ENCODE results near the gene DFFA. TPM values are rescaled to one million over a fixed set of nuclear protein-coding genes. Genes with fewer than 3 reads are reported as not detected.

DFFA gene
- total and polyA plus RNA-seq, 9 of the 15 experiments (the other 6 are each of a cell fraction or from before 2014, with no cell fraction given) = 39.6 to 74.8 (median 59.2) TPM

DNA sequence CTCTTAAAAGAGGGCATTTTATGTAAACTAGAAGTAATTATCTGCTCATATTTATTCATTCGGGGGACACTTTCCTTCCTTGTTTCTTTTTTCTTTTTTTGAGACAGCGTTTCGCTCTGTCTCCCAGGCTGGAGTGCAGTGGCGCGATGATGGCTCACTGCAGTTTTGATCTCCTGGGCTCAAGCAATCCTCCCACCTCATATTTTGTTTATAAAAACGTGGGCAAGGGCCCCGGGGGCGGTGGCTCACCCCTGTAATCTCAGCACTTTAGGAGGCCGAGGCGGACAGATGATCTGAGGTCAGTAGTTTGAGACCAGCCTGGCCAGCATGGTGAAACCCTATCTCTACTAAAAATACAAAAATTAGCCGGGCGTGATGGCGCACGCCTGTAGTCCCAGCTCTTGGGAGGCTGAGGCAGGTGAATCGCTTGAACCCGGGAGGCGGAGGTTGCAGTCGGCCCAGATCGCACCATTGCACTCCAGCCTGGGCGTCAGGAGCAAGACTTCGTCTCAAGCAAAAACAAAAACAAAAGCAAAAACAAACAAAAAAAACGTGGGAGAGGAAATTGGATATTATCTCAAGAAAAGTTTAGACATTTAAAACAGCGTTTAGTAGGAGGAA is 926 bp upstream of the DFFA start (continued):
- TF ChIP-seq, protein P1, sequence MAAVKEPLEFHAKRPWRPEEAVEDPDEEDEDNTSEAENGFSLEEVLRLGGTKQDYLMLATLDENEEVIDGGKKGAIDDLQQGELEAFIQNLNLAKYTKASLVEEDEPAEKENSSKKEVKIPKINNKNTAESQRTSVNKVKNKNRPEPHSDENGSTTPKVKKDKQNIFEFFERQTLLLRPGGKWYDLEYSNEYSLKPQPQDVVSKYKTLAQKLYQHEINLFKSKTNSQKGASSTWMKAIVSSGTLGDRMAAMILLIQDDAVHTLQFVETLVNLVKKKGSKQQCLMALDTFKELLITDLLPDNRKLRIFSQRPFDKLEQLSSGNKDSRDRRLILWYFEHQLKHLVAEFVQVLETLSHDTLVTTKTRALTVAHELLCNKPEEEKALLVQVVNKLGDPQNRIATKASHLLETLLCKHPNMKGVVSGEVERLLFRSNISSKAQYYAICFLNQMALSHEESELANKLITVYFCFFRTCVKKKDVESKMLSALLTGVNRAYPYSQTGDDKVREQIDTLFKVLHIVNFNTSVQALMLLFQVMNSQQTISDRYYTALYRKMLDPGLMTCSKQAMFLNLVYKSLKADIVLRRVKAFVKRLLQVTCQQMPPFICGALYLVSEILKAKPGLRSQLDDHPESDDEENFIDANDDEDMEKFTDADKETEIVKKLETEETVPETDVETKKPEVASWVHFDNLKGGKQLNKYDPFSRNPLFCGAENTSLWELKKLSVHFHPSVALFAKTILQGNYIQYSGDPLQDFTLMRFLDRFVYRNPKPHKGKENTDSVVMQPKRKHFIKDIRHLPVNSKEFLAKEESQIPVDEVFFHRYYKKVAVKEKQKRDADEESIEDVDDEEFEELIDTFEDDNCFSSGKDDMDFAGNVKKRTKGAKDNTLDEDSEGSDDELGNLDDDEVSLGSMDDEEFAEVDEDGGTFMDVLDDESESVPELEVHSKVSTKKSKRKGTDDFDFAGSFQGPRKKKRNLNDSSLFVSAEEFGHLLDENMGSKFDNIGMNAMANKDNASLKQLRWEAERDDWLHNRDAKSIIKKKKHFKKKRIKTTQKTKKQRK (IDR thresholded peaks at IDR 0.05; ENCODE audit: borderline replicate concordance, low read depth, low read length) = no peak
- TF ChIP-seq SNIP1 (IDR thresholded peaks at IDR 0.05; ENCODE audit: low read depth) (no peak), XRCC3 (IDR thresholded peaks at IDR 0.05) (no peak), NELFE (IDR thresholded peaks at IDR 0.05; ENCODE audit: insufficient read depth, insufficient read length) (no peak), SREBF2 (CRISPR knock-in tag; IDR thresholded peaks at IDR 0.05) (no peak)
- TF ChIP-seq, protein P2, sequence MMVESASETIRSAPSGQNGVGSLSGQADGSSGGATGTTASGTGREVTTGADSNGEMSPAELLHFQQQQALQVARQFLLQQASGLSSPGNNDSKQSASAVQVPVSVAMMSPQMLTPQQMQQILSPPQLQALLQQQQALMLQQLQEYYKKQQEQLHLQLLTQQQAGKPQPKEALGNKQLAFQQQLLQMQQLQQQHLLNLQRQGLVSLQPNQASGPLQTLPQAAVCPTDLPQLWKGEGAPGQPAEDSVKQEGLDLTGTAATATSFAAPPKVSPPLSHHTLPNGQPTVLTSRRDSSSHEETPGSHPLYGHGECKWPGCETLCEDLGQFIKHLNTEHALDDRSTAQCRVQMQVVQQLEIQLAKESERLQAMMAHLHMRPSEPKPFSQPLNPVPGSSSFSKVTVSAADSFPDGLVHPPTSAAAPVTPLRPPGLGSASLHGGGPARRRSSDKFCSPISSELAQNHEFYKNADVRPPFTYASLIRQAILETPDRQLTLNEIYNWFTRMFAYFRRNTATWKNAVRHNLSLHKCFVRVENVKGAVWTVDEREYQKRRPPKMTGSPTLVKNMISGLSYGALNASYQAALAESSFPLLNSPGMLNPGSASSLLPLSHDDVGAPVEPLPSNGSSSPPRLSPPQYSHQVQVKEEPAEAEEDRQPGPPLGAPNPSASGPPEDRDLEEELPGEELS (CRISPR knock-in tag; IDR thresholded peaks at IDR 0.05; ENCODE audit: borderline replicate concordance) = no peak
- TF ChIP-seq, protein P3, sequence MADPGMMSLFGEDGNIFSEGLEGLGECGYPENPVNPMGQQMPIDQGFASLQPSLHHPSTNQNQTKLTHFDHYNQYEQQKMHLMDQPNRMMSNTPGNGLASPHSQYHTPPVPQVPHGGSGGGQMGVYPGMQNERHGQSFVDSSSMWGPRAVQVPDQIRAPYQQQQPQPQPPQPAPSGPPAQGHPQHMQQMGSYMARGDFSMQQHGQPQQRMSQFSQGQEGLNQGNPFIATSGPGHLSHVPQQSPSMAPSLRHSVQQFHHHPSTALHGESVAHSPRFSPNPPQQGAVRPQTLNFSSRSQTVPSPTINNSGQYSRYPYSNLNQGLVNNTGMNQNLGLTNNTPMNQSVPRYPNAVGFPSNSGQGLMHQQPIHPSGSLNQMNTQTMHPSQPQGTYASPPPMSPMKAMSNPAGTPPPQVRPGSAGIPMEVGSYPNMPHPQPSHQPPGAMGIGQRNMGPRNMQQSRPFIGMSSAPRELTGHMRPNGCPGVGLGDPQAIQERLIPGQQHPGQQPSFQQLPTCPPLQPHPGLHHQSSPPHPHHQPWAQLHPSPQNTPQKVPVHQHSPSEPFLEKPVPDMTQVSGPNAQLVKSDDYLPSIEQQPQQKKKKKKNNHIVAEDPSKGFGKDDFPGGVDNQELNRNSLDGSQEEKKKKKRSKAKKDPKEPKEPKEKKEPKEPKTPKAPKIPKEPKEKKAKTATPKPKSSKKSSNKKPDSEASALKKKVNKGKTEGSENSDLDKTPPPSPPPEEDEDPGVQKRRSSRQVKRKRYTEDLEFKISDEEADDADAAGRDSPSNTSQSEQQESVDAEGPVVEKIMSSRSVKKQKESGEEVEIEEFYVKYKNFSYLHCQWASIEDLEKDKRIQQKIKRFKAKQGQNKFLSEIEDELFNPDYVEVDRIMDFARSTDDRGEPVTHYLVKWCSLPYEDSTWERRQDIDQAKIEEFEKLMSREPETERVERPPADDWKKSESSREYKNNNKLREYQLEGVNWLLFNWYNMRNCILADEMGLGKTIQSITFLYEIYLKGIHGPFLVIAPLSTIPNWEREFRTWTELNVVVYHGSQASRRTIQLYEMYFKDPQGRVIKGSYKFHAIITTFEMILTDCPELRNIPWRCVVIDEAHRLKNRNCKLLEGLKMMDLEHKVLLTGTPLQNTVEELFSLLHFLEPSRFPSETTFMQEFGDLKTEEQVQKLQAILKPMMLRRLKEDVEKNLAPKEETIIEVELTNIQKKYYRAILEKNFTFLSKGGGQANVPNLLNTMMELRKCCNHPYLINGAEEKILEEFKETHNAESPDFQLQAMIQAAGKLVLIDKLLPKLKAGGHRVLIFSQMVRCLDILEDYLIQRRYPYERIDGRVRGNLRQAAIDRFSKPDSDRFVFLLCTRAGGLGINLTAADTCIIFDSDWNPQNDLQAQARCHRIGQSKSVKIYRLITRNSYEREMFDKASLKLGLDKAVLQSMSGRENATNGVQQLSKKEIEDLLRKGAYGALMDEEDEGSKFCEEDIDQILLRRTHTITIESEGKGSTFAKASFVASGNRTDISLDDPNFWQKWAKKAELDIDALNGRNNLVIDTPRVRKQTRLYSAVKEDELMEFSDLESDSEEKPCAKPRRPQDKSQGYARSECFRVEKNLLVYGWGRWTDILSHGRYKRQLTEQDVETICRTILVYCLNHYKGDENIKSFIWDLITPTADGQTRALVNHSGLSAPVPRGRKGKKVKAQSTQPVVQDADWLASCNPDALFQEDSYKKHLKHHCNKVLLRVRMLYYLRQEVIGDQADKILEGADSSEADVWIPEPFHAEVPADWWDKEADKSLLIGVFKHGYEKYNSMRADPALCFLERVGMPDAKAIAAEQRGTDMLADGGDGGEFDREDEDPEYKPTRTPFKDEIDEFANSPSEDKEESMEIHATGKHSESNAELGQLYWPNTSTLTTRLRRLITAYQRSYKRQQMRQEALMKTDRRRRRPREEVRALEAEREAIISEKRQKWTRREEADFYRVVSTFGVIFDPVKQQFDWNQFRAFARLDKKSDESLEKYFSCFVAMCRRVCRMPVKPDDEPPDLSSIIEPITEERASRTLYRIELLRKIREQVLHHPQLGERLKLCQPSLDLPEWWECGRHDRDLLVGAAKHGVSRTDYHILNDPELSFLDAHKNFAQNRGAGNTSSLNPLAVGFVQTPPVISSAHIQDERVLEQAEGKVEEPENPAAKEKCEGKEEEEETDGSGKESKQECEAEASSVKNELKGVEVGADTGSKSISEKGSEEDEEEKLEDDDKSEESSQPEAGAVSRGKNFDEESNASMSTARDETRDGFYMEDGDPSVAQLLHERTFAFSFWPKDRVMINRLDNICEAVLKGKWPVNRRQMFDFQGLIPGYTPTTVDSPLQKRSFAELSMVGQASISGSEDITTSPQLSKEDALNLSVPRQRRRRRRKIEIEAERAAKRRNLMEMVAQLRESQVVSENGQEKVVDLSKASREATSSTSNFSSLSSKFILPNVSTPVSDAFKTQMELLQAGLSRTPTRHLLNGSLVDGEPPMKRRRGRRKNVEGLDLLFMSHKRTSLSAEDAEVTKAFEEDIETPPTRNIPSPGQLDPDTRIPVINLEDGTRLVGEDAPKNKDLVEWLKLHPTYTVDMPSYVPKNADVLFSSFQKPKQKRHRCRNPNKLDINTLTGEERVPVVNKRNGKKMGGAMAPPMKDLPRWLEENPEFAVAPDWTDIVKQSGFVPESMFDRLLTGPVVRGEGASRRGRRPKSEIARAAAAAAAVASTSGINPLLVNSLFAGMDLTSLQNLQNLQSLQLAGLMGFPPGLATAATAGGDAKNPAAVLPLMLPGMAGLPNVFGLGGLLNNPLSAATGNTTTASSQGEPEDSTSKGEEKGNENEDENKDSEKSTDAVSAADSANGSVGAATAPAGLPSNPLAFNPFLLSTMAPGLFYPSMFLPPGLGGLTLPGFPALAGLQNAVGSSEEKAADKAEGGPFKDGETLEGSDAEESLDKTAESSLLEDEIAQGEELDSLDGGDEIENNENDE (IDR thresholded peaks at IDR 0.05; ENCODE audit: low read depth, low read length) = no peak
- TF ChIP-seq, protein P4, sequence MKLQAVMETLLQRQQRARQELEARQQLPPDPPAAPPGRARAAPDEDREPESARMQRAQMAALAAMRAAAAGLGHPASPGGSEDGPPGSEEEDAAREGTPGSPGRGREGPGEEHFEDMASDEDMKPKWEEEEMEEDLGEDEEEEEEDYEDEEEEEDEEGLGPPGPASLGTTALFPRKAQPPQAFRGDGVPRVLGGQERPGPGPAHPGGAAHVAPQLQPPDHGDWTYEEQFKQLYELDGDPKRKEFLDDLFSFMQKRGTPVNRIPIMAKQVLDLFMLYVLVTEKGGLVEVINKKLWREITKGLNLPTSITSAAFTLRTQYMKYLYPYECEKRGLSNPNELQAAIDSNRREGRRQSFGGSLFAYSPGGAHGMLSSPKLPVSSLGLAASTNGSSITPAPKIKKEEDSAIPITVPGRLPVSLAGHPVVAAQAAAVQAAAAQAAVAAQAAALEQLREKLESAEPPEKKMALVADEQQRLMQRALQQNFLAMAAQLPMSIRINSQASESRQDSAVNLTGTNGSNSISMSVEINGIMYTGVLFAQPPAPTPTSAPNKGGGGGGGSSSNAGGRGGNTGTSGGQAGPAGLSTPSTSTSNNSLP (IDR thresholded peaks at IDR 0.05; ENCODE audit: borderline replicate concordance, low read depth, low read length) = peak; percentile 46; the same call in 1 of the 2 replicates

Measured in K562 (cell line).